Prostate gland (tissue), 2 donors: ENCODE results near the gene CAPN5.

ENCODE experiments used
- POLR2A ChIP-seq: fragments of 450-650 bp; IDR thresholded peaks from one replicate; pipeline ENCODE4 v1.6.1; 2016; ENCODE audit warnings: antibody characterized with exemption, mild to moderate bottlenecking
- TF ChIP-seq, protein P1 (sequence below), 4 experiments: fragments of 200-600 bp in 2 of 4; fragments of 450-650 bp in 2 of 4; sonication (generic) in 2 of 4; IDR thresholded peaks; 1 replicate in 3 of 4; 2 replicates in 1 of 4; pipeline ENCODE4 v1.5.1; 2016 to 2019; ENCODE audit warnings: antibody characterized with exemption in 4 of 4, mild to moderate bottlenecking in 2 of 4, moderate library complexity in 2 of 4

- TF ChIP-seq, protein P1, sequence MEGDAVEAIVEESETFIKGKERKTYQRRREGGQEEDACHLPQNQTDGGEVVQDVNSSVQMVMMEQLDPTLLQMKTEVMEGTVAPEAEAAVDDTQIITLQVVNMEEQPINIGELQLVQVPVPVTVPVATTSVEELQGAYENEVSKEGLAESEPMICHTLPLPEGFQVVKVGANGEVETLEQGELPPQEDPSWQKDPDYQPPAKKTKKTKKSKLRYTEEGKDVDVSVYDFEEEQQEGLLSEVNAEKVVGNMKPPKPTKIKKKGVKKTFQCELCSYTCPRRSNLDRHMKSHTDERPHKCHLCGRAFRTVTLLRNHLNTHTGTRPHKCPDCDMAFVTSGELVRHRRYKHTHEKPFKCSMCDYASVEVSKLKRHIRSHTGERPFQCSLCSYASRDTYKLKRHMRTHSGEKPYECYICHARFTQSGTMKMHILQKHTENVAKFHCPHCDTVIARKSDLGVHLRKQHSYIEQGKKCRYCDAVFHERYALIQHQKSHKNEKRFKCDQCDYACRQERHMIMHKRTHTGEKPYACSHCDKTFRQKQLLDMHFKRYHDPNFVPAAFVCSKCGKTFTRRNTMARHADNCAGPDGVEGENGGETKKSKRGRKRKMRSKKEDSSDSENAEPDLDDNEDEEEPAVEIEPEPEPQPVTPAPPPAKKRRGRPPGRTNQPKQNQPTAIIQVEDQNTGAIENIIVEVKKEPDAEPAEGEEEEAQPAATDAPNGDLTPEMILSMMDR (IDR thresholded peaks at IDR 0.05): no peak
- TF ChIP-seq POLR2A: no peak
Measured at GRCh38 chr11:77171885-77172665, 105.3 kb downstream of the CAPN5 start.
